GM20000 (cell line): ENCODE results near the gene GATA5.

Experiments
- DNase-seq: peaks from one replicate; pipeline ENCODE4 v3.0.0; 2012; ENCODE audit warnings: low spot score
- CTCF ChIP-seq: IDR thresholded peaks from 2 replicates; pipeline ENCODE4 v1.5.1; 2012; ENCODE audit warnings: mild to moderate bottlenecking, control low read depth; ENCODE audit errors: extremely low read depth, missing control alignments

GATA5 gene

GRCh38 chr20:62415354-62416111 is 60.3 kb downstream of the GATA5 start:
- no peak for DNase-seq
- TF ChIP-seq CTCF = no peak

- no peak for TF ChIP-seq CTCF
- no peak for DNase-seq
Measured at GRCh38 chr20:62413896-62414481, 61.8 kb downstream of the GATA5 start.
